ENCODE measurements around the gene NTNG2.

DNA sequence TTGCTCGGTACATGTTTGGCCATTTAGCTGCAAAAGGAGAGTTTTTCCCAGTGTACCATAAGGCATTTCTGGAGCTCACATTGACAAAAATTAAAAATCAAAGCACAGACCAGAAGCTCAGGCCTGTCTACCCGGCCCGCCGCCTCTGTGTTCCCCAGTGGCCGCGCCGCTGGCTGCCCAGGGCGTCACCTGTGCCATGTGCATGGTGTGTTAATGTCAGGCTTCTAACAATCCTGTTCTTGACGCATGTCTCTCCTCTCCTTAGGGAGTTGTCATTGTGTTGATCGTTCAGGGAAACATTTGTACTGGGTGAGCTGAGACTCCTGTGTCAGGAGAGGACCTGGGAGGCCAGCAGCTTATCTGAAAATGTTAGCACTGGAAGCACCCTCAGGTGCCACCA lies 9.6 kb upstream of the NTNG2 start:
- TF ChIP-seq TAF1 (IDR thresholded peaks at IDR 0.05; ENCODE audit: borderline replicate concordance, low read depth, low read length) (no peak), POLR2AphosphoS5 (IDR thresholded peaks at IDR 0.05; ENCODE audit: low read depth, low read length) (no peak)
